ENCODE data around the gene PAQR5.
"Not testable (repeated sequence)": the region's sequence is repeated elsewhere in the genome, so short reads cannot be mapped to it uniquely, and the experiment has no call there.

The PAQR5 gene

DNA sequence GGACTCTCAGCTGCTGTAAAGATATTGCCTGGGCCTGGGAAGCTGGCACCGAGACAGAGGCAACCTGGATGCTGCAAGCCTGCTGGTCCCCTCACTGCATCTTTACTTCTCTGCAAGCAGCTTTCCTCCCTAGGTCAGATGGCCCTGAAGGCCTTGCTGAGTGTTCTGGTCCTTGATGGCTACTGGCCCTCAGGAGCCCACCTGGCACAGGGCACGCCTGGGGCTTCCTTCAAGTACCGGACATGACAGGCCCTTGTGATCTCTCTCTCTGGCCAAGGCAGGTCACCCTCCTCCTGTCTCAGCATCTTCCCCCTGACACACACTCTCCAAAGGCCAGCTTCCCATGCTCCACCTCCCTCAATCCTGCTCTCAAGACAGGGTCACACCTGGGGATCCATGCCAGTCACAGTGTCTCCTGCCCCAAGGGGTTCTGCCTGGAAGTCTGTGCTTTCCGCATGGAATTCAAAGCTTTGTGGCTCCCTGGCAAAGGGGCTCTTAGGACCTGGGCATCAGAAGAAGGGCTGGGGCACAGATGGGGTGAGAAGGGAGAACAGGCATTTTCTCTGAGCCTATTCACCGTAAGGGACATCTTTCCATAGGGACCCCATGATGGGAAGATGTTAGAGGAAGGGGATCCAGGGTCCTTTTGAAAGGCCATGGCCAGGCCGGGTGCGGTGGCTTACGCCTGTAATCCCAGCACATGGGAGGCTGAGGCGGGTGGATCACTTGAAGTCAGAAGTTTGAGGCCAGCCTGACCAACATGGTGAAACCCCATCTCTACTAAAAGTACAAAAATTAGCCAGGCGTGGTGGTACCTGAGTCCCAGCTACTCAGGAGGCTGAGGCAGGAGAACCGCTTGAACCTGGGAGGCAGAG, 4.7 kb upstream of the PAQR5 start:
- no peak for DNase-seq

DNA sequence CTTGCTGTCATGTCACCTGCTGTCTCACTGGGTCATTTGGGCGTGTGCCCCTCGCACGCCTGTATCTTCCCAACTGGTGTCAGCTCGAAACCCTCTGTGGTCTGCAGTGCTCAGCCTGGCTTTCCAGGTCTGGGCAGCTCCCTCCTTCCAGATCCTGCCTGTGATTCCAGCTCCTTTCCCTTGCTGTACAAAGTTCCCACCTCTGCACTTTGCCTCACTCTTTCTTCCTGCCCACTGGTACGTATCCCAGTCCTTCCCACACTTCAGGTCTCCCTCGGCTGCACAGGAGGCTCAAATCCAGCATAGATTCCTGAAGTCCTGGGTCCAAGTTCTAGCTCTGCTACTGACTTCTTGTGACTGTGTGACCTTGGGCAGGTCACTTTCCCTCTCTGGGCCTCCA, 2.1 kb upstream of the PAQR5 start:
- DNase-seq = no peak

DNA sequence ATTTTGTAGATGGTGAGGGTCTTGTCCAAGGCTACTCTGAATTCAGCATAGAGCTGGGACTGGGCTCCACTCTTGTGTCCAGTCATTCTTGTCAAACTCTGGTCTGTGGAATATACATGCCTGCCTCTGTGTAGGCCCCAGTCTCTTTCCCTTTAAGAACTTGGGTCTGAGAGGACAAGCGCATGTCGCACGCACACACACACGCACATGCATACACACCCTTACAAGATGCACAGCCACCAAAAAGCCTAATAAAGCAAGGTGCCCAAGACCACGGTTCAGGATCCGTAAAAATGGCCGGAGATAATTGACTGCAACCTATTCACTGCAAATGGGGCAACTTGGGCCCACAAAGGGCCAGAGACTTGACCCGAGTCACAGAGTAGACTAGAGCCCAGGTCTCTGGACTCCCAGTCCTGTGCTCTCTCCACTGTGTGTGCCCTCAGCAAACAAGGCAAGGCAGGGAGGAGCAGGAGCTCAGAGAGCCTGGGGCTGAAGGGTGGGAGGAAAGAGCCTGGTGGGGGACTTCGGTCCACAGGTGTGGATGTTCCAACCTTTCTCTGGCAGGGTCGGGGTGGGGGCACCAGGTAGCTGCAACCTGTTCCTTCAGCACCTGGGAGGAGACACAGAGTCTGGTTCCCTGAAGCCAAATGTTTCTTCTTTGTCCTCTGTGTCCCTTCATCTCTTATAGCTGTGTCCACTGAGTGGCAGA, 914 bp upstream of the PAQR5 start:
- no peak for DNase-seq

DNA sequence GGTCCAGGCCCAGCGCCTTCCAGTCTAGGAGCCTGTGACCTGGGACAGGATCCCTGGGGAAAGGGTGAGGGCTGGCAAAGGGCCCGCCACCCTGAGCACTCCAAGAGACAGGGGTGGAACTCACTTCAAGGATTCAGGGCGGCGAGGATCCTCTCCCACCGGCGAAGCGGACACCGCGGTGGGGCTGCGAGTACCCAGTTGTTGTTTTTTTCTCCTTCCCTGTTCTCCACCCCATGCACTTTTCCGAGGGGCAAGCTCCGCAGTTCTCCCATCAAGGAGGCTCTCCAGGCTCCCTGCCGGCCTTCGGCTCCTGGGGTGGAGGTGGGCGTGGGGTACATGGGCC, 387 bp upstream of the PAQR5 start:
- DNase-seq = no peak

DNA sequence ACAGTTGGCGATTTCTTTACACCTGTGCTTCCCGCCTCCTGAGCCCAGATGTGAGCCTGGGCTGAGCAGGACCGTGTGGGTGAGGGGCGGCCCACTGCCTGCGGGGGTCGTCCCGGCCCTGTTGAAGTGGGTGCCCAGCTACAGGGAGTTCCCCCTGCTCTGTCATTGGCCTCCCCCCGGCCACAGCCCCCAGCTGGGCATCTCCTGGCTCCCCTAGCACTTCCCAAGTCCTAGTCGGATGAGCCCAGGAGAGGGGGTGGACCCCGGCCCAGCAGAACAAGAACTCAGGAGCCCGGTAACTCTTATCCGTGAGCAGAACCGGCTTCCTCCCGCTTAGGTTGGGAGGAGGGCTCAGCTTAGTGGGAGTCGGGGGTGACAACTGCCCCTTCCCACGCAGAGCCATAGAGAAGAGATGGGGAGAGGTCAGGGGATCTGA, 757 bp downstream of the PAQR5 start:
- DNase-seq = no peak

DNA sequence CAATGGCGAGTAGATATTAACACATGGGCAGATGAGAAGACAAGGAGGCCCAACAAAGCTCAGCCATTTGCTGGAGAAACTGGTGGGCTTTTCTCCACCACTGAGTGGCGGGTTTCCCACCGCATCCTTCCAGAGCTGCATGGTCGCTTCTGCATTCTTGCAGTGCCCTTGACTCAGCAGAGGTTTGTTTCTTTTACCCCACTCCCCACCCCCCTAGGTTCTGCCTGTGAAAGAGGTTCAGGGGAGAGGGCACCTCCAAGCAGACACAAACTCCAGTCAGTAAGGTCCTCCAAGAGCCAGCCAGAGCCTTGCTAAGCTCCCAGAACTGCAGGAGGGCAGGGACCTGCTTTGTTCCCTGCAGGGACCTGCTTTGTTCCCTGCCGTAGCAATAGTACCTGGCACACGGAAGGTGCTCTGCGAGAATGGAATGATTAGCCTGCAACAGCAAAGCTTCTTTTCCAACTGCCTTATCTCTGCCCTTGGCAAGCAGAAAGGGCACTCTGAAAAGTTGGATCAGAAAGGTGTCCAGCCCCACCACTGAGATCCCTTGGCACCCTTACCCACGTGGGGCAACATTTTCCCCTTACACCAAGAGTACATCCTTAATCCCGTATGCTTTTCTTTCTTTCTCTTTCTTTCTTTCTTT, 1.4 kb downstream of the PAQR5 start:
- no peak for DNase-seq

DNA sequence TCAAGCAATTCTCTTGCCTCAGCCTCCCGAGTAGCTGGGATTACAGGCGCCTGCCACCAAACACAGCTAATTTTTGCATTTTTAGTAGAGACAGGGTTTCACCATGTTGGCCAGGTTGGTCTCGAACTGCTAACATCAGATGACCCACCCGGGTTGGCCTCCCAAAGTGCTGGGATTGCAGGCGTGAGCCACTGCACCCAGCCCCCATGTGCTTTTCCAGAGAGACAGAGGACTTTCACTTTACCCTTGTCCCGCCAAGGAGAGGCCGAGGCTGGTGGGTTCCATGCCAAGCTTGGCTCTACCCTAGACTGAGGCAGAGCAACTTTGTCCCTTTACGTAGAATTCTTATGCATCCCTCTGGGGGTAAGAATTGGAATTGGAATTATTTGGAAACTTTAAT, 2.4 kb downstream of the PAQR5 start:
- DNase-seq = not testable (repeated sequence)

DNA sequence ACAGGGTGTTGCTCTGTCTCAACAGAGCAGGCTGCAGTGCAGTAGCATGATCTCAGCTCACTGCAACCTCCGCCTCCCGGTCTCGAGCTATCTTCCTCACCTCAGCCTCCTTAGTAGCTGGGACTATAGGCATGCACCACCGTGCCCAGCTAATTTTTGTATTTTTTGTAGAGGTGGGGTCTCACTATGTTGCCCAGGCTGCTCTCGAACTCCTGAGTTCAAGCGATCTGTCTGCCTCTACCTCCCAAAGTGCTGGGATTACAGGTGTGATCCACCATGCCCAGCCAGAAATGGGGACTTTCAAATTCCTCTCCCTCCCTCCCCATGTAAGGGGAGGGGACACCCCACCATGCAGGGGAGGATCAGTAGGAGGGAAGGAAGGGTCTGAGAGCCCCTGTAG, 3.4 kb downstream of the PAQR5 start:
- not testable (repeated sequence) for DNase-seq

DNA sequence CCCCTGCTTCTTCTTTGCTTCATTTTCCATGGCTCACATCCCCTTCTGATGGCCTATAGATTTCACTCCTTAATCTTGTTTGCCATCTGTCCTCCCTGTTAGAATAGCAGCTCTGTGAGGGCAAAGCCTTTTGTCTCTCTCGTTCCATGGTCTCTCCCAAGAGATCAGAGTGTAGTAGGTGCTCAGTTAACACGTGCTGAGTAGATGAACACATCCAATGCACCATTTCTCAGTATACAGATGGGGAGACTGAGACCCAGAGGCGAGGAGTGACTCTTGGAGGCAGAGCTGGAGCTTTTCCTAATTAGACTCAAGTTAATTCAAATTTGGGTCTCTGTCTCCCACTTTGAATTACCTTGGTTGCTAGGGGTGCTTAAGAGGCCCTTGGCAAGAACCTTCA, 4.2 kb downstream of the PAQR5 start:
- DNase-seq = no peak

DNA sequence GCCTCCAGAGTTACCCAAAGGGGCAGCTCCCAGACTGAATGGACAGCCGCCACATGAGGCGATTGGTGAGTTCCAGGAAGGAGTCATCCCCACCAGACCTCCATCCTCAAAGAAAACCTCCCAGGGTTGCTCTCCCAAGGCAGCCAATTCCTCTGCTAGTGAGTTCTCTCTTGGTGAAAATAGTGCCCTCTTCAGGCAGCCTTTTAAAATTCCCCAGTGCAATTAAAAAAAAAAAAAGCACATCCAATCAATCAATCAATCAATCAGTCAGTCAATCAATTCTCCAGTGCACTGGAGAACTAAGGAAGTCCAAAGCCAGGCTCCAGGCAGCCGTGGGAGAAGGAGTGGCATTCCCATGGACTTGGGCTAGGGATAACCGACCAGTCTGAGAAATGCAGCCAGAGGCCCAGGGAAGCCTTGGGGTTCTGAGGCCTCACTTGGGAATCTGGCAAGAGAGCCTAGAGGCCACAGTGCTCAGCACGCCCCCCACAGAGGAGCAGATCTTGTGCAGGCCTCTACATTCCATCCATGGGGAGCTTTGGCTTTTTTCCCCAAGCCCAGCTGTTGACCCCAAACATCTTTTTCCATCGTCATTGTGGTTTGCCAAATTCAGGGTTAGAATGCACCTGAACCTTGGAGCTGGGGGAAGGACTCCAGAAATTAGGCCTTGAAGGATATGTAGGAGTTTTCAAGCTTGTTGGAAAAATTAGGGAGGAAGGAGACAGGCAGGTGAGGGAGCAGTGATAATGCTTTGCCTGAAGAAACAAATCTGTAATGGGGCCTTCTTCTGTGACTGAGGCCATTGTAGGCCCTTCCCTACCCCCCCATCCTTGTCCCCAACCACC, 4.8 kb downstream of the PAQR5 start:
- no peak for DNase-seq

DNA sequence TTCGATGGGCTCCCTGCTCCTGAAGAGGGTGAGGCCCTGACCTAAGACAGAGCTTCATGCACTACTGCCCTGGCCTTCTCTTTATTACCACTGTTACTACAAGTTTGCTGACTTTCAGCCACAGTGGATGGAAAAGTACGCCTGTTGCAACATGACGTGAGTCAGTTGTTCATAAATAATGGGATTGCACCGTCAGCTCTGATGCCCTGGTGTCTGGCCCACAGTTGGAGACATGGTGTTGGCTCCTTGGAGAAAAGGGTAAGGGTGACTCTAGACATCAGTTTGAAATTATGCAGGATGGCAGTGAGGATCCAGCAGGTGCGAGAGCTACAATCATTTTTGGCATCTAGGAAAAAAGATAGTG, 5.5 kb downstream of the PAQR5 start:
- DNase-seq = no peak

DNA sequence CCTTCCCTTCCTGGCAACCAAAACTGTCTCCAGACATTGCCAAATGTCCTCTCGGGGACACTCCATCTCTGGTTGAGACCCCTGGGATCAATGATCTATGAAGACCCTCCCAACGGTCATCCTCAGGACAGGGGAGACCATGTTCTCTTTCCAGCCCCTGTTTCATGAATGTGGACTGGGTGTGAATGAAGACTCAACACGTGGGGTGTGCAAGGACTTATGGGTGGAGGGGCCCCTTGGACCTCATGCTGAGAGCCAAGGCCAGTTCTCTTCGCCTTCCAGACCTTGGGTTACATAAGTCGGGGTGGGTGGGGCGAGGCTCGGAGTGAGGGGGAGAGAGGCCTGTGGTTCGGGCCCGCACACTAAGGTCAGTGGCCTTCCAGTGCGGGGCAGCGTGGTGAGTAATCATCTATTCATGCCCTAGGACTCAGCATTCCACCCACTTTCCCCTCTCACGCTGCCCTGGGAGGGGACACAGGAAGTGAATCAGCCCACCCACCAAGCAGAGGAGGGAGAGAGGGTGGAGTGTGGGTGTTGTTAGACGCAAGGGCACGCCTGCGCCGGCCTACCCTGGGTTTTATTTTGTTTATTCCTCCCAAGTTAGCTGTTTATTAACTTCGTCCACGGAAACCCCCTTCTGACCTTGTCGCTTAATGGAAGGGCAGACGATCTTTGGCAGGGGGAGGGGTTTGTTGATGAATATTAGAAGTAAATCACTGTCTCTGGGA, 6.7 kb downstream of the PAQR5 start:
- no peak for DNase-seq

DNA sequence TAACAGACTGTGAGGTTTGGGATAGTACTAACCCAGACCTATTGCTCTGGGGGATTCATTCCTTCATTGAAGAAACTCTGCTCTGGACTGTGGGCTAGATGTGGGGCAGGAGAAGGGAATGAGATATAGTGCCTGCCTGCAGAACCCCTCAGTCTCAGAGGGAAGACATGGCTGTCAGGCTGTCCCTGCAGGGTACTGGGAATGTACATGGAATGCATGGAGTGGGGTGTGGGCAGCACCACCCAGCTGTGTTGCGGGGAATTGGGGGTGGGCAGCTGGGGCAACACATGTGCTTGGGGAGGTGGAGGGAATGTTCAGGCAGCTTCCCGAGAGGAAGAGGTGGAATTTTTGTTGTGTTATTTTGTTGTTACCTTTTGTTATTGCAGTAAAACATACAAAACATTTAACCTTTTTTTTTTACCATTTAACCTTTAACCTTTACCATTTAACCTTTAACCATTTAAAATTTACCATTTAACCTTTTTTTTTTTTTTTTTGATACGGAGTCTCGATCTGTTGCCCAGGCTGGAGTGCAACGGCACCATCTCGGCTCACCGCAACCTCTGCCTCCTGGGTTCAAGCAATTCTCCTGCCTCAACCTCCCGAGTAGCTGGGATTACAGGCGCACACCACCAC, 7.3 kb downstream of the PAQR5 start:
- DNase-seq = no peak

DNA sequence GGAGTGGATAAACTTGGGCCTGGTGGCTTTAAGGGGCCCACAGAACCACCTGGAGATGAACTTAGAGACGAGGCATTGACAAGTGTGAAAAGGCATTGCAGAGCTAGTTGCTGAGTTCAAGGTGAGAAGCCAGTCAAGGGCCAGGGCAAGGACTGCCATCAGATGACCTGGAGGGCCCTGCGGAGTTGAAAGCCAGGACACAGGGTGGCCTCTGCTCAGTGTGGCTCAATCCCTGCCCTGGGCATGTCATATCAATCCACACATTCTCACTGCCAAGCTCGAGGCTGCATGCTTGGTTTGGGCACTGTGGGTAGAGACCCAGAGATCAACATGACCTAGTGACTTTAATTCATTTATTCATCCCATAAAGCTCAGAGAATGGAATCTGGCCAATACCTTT, 9.2 kb downstream of the PAQR5 start:
- no peak for DNase-seq

DNA sequence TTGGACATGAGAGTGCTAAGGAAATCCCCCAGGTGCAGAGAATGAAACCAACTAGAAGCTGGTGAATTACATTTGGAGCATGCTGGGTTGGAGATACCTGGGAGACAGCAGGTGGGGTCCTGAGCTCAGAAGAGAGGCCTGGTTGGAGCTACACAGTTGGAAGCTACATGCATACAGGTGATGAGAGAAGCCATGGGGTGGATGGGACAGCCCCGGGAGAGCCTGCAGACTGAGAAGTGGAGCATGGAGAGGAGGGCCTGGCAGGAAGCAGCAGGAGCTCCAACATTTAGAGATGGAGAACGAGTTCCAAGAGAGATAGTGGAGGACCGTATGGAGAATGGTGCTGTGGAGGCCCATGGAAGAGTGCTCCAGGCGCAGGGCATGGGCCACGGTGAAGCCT, 10.2 kb downstream of the PAQR5 start:
- no peak for DNase-seq

DNA sequence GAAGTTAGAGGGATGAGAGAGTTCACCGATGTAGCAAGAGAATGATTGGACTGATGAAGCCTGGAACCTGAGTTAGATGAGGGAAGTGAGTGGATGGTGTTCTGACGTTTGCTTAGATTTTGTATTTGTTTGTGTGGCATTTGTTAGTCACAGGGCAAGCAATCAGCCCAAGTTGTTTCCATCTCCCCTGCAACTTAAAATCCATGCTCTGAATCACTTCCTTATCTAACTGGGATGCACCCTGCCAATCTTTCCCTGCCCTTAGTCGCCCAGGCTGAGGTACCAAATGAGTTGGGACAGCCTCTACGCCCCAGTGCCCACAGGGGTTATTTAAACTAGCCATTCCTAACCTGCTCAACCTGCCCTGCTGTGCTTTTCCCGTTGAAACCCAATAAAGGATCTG, 12.6 kb downstream of the PAQR5 start:
- no peak for DNase-seq

DNA sequence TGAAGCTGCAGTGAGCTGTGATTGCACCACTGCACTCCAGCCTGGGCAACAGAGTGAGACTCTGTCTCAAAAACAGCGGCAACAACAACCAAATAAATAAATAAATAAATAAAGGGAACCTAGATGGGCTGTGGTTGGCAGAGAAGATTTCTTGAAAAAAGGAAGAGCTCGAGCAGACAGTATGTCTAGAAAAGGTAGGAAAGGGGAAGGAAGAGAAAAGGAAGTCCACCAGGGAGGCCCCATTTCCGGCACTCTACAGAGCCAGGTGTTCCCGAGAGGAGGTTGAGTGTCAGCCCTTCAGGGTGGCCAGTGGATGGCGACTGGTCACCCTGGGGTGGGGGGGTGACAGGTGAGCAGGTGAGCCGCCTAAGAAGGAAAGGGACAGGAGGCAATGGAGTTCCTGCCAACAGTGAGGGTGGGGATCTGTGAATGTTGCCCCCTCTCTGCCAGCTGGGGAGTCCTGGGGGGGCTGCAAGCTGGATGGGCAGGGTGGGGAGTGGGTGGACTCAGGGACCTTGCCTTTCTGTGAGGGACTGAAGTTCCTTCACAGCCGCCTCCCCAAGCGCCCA, 14.8 kb downstream of the PAQR5 start:
- DNase-seq = no peak

DNA sequence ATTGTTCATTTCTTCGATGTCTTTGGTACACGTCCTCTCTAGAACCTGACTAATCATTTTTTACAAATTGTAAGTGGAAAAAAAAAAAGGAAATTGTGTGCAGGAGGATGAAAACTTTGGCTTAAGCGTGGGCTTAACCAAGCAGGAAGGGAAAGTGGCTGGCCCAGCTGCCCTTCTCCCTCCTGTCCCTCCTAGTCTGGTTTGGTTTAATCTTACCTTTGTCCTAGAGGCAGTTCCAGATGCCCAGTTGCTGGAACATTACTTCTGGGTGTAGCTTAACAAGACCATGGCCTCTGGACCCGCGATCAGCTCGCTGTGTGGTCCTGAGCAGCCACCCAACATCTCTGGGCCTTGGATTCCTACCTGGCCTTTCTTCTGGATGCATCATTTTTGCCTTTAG, 15.4 kb downstream of the PAQR5 start:
- DNase-seq = no peak

DNA sequence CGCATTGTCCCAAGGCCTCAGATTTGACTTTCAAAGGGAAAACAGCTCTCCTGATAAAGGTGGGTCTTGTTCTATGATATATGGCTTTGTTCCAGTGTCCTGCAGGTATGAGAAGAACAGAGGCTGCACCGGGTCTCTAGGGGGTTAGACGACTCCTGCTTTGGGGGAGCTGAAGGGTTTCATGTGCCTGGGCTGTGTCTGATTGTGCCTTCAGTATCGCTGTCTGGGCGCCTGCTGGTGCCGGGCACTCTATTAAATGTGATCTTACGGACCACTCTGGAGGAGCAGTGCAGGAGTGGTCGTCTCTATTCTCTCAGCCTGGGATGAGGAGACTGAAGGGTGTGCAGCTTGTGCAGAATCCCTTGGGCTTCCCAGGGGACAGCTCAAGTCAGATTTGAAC, 16.0 kb downstream of the PAQR5 start:
- DNase-seq = no peak

DNA sequence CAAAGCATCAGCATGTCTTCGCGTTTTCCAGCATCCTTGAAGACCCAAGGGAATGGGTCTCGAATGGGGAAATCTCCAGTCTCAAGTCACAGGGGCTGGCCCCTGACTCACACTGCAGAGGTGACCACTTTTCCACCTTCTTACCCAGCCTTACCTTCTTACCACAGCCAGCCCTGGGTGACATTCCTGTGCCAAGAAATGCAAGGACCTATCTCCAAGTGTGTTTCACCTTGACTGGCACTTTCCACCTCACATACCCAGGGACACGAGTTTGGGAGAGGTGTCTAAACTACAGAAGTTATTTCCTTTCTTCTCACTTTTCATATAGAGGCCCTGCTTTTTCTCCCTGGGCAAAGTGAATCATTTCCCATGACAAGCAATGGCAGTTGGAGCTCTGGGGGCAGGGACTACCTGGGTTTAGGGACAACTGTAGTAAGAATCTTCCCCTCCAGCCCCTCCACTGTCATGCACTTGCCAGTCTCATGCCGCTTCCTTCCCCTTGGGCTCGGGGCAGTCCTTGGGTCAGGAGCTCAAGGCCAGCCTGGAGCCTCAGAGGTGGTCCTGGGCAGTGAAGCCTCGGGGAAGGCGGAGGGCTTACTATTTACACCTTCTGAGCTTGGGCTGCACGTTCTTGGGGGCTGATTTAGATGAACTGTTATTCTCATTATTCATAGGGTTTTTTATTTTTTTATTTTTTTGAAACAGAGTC, 16.8 kb downstream of the PAQR5 start:
- no peak for DNase-seq

DNA sequence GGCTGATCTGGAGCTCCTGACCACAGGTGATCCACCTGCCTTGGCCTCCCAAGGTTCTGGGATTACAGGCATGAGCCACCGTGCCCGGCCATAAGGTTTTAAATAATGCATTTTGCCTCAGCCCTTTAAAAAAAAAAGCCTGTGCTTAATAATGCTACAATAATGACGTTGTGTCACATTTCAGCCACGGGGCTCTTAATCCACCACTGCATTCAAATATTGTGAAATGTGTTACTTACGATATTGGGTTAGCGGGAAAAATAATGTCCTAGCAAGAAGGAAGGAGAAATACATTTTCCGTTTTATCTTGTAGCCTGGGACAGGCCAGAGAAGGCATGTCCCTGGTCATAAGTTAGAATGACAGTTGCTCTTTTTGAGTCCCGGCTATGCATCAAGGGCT, 17.6 kb downstream of the PAQR5 start:
- DNase-seq = no peak

Measured in stimulated activated CD4-positive, alpha-beta T cell treated with anti-CD3 and anti-CD28 coated beads, Interleukin-15, amount 100 ng/mL, for 24 hours (primary cell).